Measurements from ENCODE around the gene CDH2.

Gene CDH2

DNA sequence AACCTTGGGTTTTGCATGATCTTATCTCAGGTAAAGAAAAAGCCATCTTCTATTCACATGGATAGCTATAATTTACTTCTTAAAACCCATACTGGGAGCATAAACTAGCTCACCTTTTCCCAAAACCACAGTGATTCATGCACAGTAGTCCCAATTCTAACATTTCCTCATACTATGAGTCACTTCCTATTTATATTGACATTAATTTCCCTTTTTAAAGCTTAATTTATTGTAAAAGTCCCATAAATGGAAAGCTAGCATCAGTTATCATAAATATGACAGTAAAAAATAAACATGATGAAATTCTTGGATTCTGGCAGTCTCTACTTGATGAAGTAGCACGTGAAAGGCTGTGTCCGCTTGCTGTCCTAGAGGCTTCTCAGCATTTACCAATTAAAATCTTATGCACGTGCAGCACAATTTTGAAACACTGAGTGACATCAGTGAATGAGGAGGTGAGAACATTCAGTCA is 180.1 kb downstream of the CDH2 start:
- TF ChIP-seq, protein P1, sequence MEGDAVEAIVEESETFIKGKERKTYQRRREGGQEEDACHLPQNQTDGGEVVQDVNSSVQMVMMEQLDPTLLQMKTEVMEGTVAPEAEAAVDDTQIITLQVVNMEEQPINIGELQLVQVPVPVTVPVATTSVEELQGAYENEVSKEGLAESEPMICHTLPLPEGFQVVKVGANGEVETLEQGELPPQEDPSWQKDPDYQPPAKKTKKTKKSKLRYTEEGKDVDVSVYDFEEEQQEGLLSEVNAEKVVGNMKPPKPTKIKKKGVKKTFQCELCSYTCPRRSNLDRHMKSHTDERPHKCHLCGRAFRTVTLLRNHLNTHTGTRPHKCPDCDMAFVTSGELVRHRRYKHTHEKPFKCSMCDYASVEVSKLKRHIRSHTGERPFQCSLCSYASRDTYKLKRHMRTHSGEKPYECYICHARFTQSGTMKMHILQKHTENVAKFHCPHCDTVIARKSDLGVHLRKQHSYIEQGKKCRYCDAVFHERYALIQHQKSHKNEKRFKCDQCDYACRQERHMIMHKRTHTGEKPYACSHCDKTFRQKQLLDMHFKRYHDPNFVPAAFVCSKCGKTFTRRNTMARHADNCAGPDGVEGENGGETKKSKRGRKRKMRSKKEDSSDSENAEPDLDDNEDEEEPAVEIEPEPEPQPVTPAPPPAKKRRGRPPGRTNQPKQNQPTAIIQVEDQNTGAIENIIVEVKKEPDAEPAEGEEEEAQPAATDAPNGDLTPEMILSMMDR (IDR thresholded peaks at IDR 0.05) = no peak

- TF ChIP-seq, protein P1 (IDR thresholded peaks at IDR 0.05) = no peak
These were observed 181.0 kb downstream of the CDH2 start for GRCh38 chr18:27995770-27996502.

DNA sequence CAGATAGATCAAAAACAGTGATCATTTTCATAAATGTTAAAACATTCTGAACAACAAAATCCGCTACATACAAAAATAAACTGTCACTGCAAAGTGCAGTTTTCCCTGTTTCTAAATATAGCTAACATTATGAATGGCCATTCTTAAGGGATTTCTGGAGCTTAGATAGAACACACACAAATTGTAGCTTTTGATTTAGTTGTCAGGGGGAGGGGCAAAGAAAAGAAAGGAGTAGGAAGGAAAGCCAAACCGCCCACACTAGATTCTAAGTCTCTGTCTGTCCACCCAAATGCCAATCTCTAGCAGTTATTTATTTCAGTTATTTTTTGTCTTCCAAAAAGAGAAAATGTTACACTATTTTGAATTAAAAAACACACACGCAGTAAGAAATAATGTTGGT is 182.4 kb downstream of the CDH2 start:
- TF ChIP-seq, protein P1 (IDR thresholded peaks at IDR 0.05) = no peak

GRCh38 chr18:27991391-27991790 is 185.5 kb downstream of the CDH2 start:
- TF ChIP-seq, protein P1 (IDR thresholded peaks at IDR 0.05) = no peak

DNA sequence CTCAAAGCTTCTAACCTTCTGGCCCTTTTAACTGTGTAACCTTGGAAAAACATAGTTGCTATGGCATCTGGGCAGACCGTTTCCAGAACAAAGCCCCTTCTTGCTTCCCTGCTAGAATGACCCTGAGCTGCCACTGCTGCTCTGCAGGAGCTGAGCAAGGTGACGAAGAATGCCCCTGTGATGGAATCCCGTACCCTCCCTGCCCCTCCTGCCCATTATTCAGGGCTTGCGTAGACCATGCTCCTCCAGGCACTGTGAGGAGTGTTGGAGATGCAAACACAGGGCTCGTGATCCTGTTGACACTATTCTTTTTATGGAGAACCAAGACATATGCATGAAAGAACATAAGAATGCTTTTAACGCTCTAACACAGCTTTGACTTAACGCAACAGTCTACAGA is 191.1 kb downstream of the CDH2 start:
- TF ChIP-seq, protein P1 (IDR thresholded peaks at IDR 0.05) = no peak

GRCh38 chr18:27983780-27984179 is 193.2 kb downstream of the CDH2 start:
- TF ChIP-seq, protein P1 (IDR thresholded peaks at IDR 0.05) = no peak

- TF ChIP-seq, protein P1 (IDR thresholded peaks at IDR 0.05) = no peak
These were observed 200.0 kb downstream of the CDH2 start for GRCh38 chr18:27976806-27977408.

Measured in LNCAP (cell line).